HG03558 (cell line): ENCODE data around the gene ERO1B.
"Not testable (repeated sequence)": the region's sequence is repeated elsewhere in the genome, so short reads cannot be mapped to it uniquely, and the experiment has no call there.

Experiments used
- ATAC-seq: cut with Tn5 transposase; IDR thresholded peaks from one replicate; pipeline ENCODE4 v1.9.1; 2021; ENCODE audit warnings: moderate number of reproducible peaks; ENCODE audit not compliant: unreplicated experiment; ENCODE audit errors: extremely low read depth

ERO1B gene

DNA sequence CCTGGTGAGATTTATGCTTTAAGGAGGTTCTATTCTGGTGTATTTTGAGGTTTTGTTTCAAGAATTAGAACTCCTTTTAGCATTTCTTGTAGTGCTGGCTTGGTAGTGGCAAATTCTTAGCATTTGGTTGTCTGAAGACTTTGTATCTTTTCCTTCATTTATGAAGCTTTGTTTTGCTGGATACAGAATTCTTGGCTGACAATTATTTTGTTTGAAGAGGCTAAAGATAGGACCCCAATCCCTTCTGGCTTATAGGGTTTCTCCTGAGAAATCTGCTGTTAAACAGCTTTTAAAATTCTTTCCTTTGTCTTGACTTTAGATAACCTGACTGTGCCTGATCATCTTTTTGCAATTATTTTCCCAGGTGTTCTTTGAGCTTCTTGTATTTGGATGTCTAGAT, 80.8 kb downstream of the ERO1B start:
- ATAC-seq: no peak

DNA sequence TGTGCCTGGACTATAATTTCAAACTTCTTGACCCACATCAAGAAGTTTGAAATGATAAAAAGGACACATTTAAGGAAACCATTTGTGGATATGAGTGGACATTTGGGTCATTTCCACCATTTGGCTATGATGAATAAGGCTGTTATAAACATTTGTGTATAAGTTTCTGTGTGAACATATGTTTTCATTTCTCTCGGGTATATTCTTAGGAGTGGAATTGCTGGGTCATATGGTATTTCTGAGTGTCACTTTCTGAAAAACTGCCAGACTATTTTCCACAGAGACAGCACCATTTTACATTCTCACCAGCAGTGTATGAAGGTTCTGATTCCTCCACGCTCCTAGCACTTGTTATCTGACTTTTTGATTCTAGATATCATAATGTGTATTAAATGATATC, 88.6 kb downstream of the ERO1B start:
- ATAC-seq: no peak

DNA sequence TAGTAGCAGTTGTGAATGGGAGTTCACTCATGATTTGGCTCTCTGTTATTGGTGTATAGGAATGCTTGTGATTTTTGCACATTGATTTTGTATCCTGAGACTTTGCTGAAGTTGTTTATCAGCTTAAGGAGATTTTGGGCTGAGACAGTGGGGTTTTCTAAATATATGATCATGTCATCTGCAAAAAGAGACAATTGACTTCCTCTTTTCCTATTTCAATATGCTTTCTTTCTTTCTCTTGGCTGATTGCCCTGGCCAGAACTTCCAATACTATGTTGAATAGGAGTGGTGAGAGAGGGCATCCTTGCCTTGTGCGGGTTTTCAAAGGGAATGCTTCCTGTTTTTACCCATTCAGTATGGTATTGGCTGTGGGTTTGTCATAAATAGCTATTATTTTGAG, 93.7 kb downstream of the ERO1B start:
- ATAC-seq: not testable (repeated sequence)

DNA sequence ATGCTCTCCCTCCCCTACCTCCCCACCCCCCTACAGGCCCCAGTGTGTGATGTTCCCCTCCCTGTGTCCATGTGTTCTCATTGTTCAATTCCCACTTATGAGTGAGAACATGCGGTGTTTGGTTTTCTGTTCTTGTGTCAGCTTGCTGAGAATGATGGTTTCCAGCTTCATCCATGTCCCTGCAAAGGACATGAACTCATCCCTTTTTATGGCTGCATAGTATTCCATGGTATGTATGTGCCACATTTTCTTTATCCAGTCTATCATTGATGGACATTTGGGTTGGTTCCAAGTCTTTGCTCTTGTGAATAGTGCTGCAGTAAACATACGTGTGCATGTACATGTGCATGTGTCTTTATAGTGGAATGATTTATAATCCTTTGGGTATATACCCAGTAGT, 95.3 kb downstream of the ERO1B start:
- ATAC-seq: not testable (repeated sequence)

DNA sequence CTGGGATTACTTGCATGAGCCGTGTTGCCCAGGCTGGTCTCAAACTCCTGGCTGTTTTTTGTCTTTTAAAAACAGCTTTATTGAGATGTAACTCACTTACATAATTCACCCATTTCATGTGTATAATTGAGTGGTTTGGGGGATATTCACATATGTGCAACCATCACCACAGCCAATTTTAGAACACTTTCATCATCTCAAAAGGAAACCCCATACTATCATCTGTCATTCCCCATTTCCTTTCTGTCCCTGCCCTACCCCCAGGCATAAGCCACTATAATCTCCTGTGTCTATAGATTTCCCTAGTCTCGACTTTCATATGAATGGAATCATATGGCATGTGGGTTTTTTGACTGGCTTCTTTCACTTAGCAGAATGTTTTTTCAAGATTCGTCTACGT, 96.1 kb downstream of the ERO1B start:
- no peak for ATAC-seq

DNA sequence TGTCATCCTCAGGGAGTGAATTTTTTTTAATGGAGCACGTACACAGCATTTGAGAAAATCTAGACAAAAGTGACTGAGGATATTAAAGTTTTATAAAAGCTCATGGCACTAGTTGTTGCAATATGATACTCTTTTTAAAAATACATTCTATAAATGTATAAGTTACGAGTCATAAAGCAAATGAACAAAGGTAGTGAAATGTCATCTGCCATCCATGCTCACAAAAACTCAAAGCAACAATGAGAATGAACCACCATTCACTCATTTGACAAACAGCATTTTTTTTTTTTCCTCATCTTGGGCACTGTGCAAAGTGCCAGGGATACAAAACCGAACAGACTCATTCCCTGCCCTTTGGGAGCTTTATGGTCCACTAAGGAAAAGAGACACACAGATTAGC, 100.7 kb downstream of the ERO1B start:
- ATAC-seq: no peak

DNA sequence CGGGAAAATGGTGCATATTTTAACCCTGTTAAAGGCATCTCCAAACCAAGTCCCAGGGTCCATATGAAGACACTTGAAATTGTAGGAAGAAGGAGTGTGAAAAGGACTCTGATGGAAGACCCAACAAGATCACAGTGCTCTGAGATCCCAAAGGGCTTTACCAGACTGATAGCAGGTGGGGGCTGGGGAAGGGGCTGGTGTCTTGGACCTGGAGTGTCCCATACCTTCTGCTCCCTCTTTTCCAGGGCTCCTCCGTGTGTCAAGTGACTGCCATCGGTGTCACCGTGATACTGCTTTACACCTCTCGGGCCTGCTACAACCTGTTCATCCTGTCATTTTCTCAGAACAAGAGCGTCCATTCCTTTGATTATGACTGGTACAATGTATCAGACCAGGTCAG, 102.1 kb downstream of the ERO1B start:
- no peak for ATAC-seq

DNA sequence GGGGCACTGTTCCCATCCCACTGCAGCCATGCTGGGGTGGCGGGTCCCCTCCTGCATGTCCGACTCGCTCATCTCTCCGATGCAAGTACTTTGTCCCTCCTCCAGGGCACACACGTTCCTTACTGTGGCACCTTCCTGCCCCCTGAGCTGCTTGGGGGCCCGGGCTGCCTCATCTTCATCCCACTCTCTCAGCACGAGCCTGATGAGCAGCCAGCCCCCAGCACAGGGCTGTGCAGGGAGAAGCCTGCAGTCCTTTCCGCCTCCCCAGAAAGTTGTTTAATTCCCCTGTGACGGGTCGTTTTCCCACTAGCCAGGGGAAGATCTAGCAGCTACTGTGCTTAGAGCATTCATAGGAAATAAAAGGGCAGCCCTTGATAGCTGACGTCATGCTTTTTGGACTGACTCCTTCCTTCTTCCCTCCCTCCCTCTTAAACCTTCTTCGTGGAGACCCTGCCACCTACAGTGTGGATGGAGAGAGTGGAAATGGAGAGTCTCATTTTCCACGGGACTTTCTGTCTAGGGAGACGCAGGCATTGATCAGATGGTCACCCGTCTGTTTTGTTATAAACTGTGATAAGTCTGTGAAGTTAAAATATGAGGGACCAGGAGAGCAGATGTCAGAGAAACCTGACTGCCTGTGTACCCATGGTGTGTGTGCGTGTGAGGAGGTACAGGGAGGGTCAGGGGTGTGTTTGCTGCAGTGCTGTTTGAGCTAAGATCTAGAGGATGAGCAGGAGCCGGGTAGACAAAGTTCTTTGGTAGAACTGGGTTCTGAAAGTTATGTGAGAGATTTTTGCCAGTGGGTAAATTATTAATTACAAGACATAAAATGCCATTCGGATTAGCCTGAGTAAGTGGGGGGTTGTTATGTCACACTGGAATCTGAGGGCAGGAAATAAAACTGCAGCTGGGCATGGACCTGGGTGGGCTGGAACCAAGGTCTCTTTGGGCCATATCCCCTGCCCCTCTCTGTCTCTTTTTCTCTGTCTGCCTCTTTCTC, 105.1 kb downstream of the ERO1B start:
- no peak for ATAC-seq

DNA sequence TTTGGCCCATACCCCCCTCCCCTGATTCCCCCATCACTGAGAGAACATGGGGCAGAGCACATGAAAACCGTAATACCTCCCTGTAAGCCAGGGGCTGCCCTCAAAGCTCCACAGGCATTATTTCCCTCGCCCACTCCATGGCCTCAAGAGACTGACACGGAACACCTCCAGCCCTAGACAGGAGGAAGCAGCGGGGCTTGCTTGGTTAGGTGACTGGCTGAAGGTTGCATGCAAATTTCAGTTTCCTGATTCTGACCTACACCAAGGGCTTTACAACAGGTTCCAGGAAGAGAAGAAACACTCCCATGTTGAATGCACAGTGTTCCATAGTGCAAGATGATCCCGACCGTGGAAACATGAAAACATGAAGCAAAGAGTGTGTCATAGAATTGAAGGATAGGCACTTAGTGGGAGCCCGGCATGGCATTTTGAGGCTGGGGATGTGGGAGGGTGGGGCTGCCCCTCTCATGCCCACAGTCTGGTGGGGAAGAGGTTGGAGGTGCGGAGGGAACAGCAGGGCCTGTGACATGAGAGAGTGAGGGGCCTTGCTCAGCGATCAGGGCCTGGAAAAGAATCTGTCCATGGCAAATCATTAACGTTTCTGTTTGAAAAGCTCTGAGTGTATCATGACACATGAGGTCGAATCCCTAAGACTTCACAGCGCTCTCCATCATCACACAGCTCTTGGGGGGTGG, 106.0 kb downstream of the ERO1B start:
- no peak for ATAC-seq

DNA sequence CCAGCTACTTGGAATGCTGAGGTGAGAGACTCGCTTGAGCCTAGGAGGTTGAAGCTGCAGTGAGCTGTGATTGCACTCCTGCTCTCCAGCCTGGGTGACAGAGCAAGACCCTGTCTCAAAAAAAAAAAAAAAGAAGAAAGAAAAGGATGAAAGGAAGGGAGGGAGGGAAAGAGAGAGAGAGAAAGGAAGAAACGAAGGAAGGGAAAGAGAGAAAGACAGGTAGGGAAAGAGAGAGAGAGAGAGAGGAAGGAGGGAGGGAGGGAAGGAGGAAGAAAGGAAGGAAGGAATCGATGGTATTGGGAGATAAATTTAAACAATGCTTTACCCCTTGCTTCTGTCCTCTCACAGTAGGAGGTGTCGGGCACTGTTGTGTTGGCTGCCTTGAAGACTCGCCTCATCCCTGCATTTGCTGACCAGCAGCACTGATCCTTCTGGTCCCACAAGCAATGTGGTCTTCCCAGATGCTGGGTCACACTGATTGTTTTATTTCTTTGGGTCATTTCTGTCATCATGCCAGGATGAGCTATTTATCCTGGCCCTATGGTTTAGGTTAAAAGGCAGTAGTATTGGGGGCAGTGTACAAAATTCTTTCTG, 108.5 kb downstream of the ERO1B start:
- ATAC-seq: no peak

DNA sequence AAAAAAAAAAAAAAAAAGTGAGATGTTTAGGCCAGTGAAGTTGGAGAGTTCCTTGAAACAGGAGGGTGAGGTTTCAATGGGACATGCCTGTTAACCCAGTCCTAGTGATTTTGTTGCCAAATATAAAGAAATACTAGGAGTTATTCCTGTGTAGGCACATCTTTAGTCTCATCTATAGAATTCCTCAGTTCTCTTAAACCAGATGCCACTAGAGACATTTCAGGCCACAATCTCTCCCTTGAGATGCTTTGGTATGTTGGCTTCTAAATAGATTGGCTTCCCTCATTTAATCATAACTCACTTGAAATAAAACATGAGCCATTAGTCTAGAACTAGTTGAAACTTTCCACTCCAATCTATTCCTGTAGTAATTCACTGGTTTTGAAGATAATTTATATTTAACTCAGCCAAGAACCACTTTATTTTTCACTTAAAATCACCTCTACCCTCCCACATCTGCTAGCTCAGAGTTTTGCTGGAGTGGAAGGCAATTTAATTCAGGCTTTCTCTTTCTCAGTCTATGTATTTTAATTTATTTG, 109.6 kb downstream of the ERO1B start:
- ATAC-seq: no peak

DNA sequence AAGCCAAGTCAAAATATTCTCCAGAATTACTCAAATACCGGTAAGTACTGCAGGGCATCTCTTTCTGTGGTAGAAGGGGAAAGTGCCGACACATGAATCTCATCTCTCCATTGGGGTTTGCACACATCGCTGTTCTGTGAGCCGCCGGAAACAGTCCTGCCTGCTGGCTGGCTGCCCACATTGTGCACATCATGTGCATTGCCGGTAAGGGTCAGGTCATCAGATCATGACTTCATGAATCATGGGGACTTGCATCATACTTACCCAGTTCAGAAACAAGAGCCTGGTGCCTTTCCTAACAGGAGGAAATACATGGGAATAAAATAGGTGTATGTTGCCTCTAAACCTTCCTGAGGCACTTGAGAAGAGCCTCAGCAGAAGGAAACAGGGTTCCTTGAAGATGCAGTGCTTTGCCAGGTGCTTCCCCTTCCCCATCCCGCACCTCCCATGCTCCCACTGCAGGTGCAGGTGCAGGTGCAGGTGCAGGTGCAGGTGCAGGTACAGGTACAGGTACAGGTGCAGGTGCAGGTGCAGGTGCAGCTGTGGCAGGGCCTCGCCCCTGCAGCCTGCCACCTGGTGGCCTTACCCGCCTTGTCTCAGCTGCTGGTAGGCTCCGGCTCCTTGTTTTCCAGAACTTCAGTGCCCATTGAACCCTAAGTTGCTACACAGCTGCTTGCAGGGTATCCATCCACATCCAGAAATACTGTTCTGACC, 112.9 kb downstream of the ERO1B start:
- ATAC-seq: no peak

DNA sequence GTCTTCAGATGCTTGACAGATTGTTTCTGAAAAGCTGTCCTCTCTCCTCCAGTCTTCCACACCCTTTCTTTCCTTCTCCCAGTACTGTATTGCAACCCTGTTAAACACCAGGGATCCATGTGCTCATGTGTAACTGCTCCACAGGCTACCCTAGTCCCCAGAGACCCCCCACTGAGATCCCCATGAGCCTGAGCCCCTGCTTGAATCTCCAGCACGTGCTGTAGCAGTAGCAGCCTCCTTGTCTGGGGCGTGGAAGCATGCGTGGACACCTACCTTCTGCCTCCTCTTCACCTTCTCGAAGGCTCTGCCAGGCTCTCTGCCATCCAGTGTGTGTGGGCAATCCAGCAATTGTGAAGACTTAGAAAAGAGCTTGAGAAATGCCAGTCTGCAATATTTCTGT, 114.2 kb downstream of the ERO1B start:
- no peak for ATAC-seq

DNA sequence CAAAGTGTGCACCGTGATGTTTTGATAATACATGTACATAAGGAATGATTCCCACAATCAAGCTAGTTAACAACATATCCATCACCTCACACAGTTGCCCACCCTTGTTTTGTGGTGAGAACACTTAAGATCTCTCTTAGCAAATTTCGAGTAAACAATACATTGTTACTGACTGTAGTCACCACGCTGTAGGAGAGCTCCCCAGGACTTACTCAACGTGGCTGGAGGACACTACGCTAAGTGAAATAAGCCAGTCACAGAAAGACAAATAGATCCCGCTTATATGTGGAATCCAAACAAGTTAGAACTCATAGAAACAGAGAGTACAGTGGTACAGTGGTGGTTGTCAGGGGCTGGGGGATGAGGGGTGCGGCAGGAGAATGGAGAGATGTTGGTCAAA, 114.6 kb downstream of the ERO1B start:
- ATAC-seq: no peak

DNA sequence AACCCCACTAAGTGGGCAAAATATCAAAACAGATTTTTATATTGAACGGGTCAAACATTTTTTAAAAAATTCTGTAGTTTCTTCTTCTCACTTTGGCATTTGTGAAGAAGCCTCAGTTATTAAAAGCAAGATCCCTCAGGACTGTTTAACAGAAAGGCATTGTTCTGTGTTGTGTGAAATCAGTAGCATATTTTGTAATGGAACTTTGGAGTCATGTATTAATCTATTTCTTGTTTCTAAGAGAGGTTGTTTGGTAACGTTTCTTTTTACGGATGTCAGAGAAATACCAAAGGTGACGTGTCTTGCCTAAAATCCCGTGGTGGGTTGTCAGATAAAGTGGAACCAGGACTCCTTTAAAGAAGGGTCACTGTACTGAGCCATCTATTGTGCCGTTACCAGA, 115.7 kb downstream of the ERO1B start:
- ATAC-seq: no peak
